Germinal center (tissue), 1 donor: ENCODE data around the gene TBL1X.

ENCODE experiments used
- DNase-seq: peaks from one replicate; pipeline ENCODE4 v3.0.0; 2012; ENCODE audit warnings: mixed read lengths, low spot score

The TBL1X gene

DNA sequence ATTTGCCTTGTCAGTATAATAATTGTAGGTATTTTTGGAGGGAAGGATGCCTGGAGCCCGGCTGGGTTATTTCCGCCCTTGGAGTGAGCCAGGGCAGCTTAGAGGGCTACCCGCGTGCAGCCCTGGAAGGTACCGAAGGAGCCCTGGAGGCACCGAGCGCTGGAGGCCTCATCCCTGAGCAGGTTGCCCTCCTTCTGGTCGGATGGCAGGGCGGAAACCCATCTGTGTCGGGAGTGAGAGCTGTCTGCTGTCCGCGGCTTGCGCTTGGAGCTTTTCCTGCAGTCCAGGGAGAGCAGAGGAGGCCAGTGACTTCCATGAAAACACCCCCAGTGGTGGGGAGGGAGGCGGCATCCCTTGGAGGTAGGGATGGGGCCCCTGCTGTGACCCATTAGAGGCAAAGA is 122.1 kb downstream of the TBL1X start:
- no peak for DNase-seq

DNA sequence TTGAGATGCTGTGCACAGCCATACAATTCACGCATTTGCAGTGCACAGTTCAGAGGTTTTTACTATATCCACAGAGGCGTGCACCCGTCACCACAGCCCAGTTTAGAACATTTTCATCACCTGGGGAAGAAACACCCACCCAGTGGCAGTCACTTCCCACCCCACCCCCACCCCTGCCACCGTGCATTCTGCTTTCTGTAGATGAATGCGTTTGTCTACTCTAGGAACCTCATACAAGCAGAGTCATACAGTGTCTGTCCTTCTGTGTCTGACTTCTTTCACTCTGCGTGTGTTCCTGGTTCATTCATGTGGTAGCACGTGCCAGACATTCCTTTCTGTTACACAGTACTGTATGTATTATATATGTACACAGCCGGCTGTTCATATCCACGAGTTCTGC is 122.8 kb downstream of the TBL1X start:
- no peak for DNase-seq

DNA sequence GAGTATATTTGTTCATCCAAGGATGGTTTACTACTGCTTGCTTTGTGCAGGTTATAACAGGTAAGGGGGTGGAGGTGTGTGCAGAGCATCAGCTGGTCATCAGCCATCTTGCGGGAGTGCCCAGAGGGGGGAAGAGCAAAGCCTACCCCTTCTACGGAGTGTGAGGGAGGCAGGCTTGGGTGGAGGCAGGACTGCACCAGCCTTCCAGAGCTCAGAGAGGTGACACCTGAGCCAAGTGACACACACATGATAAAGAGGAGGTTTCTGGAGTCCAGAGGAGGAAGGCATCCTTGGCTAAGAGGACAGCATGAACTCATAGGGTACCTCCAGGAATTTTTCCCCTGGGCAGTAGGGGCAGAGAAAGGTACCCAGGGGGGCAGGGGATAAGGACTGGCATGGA is 126.6 kb downstream of the TBL1X start:
- no peak for DNase-seq

DNA sequence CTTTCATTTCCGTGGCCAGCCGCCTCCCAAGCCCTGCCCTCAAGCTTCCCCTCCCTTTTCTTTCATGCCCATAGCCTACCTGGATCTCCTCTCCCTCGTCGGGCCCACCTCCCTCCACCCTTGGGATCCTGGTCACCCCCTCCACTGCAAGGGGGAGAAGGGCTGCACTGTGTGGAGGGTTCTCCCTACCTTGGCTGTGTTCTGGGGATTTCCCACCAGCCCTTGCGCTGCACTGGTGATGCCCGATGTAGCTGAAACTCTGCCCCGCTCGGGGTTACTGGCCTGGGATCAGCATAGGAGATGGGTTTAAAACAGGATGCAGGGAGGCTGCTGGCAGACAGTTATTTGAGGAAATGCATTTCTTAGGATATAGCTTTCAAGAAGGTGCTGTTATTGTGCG is 128.9 kb downstream of the TBL1X start:
- DNase-seq, result no peak

DNA sequence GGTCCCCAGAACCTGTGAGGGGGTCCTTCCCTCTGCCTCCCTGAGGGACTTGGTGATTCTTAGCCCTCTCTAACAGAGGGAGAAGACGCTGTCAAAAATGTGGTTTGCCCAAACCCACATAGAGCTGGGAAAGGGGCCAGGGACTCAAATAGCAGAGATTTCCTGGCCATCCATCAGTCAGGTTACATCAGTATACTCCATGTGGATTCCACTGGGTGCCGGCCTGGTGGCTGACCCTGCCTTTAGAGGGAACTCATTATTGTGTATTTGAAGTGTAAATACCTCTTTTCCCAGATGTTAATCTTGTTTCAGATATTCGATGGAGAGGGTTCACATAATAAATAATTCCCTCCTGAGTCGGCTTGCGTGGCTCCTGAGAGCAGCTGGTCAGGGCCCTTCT is 130.3 kb downstream of the TBL1X start:
- DNase-seq, result no peak

DNA sequence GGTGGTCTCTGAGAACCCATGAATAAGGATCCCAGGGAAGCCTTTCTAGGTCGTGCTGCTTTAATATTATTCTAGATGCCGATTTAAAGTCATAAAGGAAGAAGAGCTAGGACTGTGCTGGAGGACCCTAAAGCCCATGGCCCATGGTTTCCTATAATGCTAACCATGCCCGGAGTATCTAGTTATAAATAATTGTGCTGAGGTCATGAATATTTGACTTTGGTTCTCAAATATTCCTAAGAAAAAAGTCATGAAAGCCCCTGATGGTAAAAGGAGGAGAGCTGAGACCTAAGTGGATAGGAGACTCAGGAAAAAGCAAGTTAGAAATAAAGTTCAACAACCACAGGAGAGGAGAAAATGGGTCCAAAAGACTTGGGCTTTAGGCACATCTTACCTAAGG is 132.0 kb downstream of the TBL1X start:
- DNase-seq, result no peak

DNA sequence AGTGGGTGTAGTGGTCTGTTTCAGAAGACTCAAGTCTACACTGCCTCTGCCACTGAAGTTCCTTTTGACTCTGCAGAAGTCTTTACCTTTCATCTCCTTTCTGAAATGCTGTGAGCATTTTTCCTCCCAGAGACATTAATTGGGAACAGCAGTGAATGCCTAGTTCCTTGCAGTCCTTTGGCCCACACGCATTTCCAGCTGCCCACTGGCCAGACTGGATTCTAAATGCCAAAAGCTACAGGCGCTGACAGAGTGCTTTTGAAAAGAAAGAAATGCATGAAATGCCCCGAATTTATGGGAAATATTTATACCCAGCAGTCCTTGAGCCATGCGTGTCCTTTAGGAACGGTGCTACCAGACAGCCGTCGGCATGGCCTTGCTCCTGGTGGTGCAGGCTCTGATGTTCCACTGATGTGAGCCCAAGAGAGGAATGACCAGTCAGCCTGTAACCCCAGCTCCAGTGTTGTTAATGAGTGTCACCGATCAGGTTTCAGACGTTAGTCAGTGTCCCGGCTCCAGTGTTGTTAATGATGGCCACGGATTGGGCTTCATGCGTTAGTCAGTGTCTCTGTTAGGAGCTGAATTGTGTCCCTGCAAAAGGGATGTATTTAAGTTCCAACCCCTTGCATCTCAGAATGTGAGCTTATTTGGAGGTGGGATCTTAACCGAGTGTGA is 132.6 kb downstream of the TBL1X start:
- DNase-seq, result no peak

DNA sequence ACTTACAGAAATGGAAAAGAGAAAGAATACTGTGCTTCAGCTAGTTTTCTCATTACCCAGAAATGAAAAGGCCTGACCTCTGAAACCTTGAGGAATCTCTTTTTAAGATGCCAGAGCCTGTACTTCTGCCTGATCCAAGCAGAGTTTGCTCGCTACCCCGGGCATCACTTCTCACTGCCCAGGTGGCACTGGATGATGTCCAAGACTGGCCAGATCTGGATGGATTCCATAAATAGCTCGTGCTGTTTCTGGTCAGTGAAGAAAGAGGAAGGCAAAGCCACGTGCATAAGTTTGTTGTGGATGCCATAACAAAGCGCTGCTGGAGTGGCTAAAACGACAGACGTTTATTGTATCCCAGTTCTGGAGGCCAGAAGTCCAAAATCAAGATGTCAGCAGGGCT is 133.5 kb downstream of the TBL1X start:
- DNase-seq, result no peak

DNA sequence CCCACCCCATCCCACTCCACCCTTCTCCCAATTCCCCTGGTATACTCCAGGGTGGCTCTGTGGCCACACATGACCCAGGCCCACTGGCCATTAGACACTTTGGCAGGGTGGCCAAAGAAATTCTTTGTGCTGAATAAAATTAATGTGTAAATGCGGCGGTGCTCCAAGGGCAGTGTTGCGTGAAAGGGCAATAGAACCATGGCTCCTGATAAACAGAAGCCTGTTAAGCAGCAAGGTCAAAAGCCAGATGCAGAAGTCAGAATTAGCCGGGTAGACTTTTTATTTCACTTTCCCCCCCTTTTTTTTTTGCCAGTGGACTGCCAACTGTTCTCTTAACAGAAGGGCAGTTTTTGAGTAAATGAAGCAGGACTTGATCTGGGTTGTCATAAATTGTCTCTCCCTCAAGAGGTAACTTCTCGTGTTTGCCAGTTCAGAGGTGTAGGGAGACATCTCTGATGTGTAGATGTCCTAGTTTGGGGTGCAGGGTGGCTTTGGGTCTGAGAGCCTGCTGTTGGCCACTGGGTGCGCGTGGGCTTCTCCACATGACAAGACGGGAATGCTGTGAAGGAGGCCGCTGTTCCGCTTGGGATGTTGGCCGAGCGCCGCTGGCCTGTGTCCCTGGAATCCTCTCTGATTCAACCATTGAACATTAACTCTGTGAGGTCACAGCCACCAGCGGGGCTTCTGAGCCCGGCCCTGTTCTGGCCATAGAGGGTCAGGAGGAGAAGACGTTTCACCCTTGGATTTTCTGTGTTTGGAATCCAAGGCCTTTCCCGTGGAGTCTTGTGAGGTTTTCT is 139.5 kb downstream of the TBL1X start:
- DNase-seq, result no peak

DNA sequence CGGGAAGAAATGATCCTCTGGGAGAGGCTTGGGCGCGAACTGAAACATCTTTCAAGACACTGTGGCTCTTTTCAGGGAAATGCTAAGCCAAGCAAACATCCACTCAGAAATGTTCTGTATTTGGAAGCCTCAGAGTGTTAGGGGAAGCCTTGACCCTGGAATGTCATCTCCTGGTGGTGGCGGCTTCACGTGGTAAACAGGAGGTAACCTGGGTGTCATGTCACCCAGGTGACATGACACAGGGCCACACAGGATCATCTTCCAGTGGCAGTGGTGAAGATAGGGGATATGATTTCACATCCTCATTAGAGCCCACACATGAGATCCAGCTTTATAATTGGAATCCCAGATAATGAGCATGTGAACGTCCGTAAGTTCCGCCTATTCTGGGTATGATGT is 140.0 kb downstream of the TBL1X start:
- no peak for DNase-seq

DNA sequence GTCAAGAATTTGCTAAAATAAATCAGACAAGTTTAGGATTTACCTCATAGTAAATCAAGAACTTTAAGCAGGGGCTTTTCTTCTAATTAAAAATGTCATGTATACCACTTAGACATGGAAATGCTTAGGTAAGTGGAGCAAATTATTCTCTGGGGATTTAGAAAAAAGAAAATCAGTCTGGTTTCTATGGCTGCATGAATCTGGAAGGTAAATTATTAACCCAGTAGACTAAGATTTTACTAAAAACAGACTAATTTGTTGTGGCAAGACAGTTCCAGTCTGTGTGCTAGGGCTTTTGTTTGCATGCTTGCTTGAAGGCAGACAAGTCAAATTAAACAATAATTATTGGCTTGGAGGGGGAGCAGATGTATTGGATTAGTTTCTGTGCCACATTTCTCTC is 140.6 kb downstream of the TBL1X start:
- DNase-seq, result no peak

DNA sequence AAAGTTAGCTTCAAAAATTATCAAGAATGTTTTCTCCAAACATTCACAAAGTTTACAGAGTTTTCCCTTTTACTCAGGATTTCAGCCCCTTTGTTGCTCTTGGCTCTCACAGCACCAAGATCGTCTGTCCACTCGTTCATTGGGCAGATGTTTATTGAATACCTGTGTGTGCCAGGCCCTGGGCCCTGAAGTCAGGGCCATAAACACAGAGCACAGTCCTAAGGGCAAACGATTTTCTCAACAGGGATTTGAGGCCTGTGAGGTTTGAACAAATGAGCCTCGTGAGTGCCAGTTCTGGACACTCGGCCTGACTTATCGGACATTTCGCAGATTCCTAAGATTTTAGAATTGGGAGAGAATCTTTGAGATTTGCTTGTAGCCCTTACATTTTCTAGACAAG is 142.1 kb downstream of the TBL1X start:
- no peak for DNase-seq

DNA sequence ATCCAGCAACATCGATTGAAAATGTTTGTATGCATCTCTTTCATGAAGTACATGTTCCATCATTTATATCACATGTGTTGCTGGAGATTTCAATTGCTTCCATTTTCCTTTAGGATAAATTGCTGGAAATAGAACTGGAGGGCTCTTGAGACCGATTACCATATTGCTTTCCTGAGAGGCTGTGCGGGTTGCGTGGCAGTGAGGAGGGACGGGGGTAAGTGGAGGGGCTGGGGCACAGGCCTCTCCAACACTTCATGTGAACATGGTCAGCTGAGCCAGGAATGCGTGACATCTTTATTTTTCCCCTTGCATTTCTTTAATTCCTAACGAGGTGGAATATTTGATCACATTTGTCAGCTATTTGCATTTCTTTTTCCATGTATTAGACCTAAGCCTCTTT is 144.6 kb downstream of the TBL1X start:
- no peak for DNase-seq

DNA sequence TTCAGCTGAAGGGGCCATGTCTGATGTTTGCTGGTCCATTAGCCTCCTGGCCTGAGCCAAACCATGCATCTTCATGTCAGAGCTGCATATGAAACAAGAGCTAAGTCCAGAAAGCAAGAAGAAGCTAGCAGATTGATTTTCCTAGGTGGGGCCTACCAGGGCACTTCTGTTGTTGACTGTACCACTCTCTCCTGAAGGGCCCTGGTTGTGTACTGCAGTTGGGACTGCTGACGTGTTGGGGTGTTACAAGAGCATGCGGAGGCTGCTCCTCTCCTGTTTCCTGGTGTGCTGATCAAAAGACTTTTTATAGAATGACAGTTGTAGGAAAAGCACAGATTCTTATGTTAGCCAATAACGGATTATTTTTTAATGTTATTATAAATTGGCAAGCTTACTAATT is 145.1 kb downstream of the TBL1X start:
- no peak for DNase-seq

DNA sequence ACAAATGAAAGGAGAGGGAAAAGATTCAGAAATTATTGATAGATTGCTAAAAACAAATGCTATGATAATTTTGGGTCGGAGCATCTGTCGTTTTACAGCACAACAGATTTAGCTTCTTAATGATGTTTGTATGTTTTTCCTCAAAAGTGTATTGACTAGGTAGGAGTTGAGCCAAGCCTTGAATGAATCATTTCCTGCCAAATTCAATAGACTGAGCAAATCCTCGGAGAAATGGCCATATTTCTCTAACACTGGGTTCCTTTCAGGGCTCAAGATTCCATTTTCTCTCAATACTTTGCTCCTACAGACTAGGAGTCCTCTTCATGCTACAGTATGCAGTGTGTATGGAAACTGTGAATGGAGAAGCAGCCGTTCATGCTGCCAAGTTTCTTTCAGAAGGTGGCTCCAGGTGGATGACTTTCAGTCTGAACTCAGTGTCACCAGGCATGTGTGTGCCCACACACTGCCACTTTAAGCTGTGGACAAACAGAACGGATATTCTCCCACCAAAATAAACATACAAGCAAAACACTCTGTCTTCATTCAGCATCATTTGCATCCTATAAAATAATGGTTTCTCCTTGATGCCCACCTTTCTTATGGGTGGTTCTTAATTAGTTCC is 146.0 kb downstream of the TBL1X start:
- DNase-seq, result no peak

DNA sequence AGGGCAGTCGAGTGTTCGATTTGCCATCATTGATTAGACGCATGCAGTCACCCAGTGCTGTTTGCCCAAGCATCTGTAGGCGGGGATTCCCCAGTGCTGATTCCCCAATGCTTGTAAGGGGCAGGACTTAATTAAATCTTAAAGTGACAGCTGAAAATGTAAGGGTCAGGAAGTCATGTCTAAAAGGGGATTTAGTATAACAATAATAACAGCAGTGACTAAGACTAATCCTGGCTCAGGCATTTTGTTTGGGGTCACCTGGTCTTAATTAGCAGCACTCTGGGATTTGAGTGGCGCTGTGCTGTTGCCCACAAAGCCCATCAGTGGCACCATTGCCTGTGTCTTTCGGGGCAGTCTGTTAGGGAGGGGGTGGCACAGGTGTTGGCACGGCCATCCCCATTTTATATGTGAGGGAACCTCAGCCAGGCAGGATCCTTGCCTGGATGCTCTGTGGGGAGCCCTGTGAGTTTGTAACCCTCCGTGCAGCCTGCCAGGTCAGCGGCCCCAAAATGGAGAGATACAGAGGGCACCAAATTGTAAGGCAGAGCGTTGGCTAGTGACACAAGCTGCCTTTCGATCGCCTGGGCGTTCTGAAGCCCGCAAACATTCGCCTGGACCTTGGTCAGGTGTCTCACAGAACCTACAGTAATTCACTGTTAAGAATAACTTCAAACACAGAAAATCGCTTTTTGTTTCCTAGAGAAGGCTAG is 146.7 kb downstream of the TBL1X start:
- no peak for DNase-seq

DNA sequence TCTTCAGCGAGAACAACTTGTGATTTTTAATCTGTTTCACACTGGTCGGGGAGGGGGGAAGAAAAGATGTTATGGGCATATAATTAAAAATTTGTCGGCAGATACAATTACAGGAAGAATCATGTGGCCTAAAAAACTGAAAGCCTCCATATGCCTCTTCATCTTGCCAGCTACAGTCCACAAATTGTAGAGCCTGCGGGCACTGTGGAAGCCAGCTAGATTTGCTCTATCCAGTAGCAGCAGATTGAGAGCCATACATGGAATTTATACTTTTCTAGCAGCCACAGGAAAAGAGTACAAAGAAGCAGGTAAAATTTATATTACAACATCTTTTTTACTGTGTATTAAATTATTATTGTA is 147.3 kb downstream of the TBL1X start:
- no peak for DNase-seq

DNA sequence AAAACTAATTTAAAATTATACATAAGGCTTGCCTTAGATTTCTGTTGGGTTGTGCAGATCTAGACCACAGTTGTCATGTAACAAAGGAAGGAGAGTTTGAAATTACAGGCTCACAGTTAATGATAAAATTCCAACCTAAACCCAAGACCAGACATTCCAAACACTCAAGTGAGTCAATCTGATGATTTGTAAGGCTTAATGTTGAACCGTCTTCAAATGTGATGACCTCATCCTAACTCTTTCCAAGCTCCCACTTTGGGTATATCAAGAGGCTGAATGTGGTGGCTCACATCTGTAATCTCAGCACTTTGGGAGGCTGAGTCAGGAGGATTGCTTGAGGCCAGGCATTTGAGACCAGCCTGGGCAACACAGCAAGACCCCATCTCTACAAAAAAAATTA is 149.2 kb downstream of the TBL1X start:
- DNase-seq, result no peak

DNA sequence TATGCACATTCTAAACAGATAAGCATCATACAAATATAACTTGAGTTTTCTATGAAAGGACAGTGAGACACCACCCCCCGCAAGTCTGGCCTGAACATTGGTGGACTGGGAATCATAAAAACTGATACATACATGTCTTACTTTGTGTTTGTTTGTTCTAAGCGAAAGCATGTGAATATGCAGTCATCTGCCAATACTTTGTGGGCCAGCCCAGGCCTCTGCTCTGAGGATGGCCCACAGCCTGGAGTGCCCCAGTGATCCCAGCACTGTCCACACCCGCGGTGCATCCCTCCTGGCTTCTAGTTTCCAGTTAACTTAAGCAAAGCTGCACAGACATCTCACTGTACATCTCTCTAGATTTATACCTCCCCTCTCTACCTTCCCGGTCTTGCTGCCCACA is 154.3 kb downstream of the TBL1X start:
- no peak for DNase-seq

DNA sequence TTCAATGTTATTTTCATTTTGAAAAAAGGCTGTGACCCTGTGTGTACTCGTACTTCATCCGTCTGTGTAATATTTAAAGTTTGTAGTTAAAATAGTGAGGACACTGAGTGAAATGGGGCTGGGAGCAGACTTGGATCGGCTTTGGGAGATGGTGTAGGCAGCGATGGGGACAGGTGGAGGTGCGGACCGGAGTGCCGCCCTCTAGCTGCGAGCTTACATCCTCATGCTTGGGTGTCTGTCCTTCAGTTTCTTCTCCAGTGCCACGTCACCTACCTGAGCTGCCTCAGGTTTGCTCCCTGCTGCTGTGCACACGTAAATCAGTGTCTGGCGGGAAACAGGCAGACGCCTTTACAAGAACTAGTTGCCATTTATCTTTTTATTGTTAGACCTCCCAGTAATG is 154.7 kb downstream of the TBL1X start:
- DNase-seq, result no peak

DNA sequence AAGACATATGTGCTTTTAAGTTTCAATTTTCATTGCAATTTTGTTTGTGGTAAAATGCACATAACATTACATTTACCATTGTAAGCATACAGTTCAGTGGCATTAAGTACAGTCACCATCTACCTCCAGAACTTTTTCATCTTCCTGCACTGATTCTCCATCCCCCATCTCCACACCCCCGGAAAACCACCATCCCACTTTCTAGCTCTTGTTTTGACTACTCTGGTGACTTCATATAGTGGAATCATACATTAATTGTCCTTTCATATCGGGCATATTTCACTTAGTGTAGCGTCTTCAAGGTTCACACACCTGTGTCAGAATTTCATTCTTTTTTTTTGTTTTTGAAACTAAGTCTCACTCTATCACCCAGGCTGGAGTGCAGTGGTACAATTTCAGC is 157.3 kb downstream of the TBL1X start:
- no peak for DNase-seq

DNA sequence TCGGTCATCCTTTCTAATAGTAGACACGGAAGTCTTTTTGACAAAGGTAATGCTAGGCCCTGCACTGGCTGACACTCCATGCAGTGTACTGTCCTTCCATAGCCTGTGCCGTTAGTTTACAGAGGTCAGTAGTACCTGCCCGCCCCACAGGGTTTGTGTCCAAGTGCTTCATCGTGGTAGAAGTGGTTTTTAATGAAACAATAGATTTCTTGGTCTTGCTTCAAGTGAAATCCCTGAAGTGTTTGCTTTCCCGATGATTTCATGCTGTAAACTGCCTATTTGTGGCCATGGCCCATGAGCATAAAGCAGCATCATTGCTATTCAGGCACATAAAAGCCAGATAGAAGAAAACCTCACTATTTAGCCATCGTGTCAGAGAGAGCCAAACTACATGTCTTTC is 161.5 kb downstream of the TBL1X start:
- no peak for DNase-seq

DNA sequence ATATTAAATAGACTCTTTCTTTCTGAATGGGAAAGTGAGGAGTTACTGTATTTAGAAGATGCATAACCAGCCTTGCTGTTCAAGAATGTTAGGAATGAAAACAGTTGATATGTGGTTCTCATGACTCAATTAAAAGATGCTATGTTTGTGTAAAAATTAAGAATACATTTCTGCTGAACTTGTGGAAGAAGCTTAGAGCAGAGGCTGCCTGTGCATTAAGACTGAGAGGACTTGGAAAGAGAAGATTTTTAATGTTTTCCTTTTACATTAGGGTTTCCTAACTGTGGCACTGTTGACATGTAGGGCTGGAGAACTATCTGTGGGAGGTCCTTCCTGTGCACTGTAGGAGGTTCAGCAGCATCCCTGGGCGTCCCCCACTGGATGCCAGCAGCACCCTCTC is 163.1 kb downstream of the TBL1X start:
- DNase-seq, result no peak
